Liver (tissue), 9 donors: ENCODE data around the gene TMEM154. TPM values are rescaled to one million over a fixed set of nuclear protein-coding genes. Genes with fewer than 3 reads are reported as not detected.

Experiments used
- DNase-seq: peaks from one replicate; pipeline ENCODE4 v3.0.0-alpha.2; 2017; ENCODE audit warnings: low spot score
- H3K27ac ChIP-seq, 2 donors: one replicate each; pipeline ENCODE4 v1.7.0; 2013; ENCODE audit warnings: inconsistent platforms in 2 of 2, low read length in 2 of 2, control low read depth in 1 of 2, low read depth in 1 of 2, mild to moderate bottlenecking in 1 of 2
- H3K27me3 ChIP-seq, 4 donors: one replicate each; pipeline versions ENCODE4 v1.6.1 to v1.7.0; 2013; ENCODE audit warnings: low read length in 3 of 4, inconsistent platforms in 1 of 4, mild to moderate bottlenecking in 1 of 4, moderate library complexity in 1 of 4; ENCODE audit not compliant: control insufficient read depth in 4 of 4, insufficient read depth in 4 of 4
- H3K36me3 ChIP-seq, 4 donors: one replicate each; pipeline versions ENCODE4 v1.6.1 to v1.7.0; 2013; ENCODE audit warnings: low read length in 3 of 4, mild to moderate bottlenecking in 3 of 4, low read depth in 1 of 4, moderate library complexity in 1 of 4; ENCODE audit not compliant: control insufficient read depth in 4 of 4, insufficient read depth in 3 of 4
- H3K4me1 ChIP-seq, 4 donors: one replicate each; pipeline versions ENCODE4 v1.6.1 to v1.7.0; 2013; ENCODE audit warnings: low read length in 3 of 4, mild to moderate bottlenecking in 3 of 4, moderate library complexity in 1 of 4; ENCODE audit not compliant: control insufficient read depth in 4 of 4, insufficient read depth in 4 of 4
- H3K4me3 ChIP-seq, 3 donors: one replicate each; pipeline versions ENCODE4 v1.6.1 to v1.7.0; 2013; ENCODE audit warnings: low read length in 3 of 3, control low read depth in 1 of 3, low read depth in 1 of 3, mild to moderate bottlenecking in 1 of 3
- H3K9ac ChIP-seq, 2 donors: one replicate each; pipeline ENCODE4 v1.7.0; 2013; ENCODE audit warnings: low read length in 2 of 2, mild to moderate bottlenecking in 2 of 2, moderate library complexity in 2 of 2, control low read depth in 1 of 2, low read depth in 1 of 2
- H3K9me3 ChIP-seq, 4 donors: one replicate each; pipeline versions ENCODE4 v1.6.1 to v1.7.0; 2013; ENCODE audit warnings: low read length in 3 of 4; ENCODE audit not compliant: control insufficient read depth in 4 of 4
- ATF3 ChIP-seq: IDR thresholded peaks from 2 replicates; pipeline ENCODE4 v1.6.1; 2016; ENCODE audit warnings: antibody characterized with exemption
- CTCF ChIP-seq: fragments of 150-350 bp; IDR thresholded peaks from 2 replicates; pipeline ENCODE4 v1.5.1; 2017; ENCODE audit warnings: improper control_type of control experiment, low read depth, low read length; ENCODE audit not compliant: missing input control
- EGR1 ChIP-seq, 2 donors: IDR thresholded peaks; 2 replicates each; pipeline ENCODE4 v1.6.1; 2016 to 2018; ENCODE audit warnings: antibody characterized with exemption in 2 of 2, low read depth in 2 of 2
- FOXA1 ChIP-seq: IDR thresholded peaks from 2 replicates; pipeline ENCODE4 v1.6.1; 2016; ENCODE audit warnings: antibody characterized with exemption
- FOXA2 ChIP-seq: IDR thresholded peaks from 2 replicates; pipeline ENCODE4 v1.6.1; 2016; ENCODE audit warnings: antibody characterized with exemption
- GABPA ChIP-seq, 2 donors: IDR thresholded peaks in 1 of 2; conservative IDR thresholded peaks in 1 of 2; 2 replicates each; pipeline ENCODE4 v1.6.1; 2016; ENCODE audit warnings: antibody characterized with exemption in 2 of 2, mild to moderate bottlenecking in 1 of 2, moderate library complexity in 1 of 2
- HNF4A ChIP-seq, 2 donors: conservative IDR thresholded peaks; 2 replicates each; pipeline ENCODE4 v1.6.1; 2016; ENCODE audit warnings: antibody characterized with exemption in 2 of 2, mild to moderate bottlenecking in 2 of 2
- HNF4G ChIP-seq: IDR thresholded peaks from 2 replicates; pipeline ENCODE4 v1.6.1; 2016; ENCODE audit warnings: antibody characterized with exemption
- JUND ChIP-seq, 2 donors: IDR thresholded peaks; 2 replicates each; pipeline ENCODE4 v1.6.1; 2016; ENCODE audit warnings: antibody characterized with exemption in 2 of 2
- MAX ChIP-seq: IDR thresholded peaks from 2 replicates; pipeline ENCODE4 v1.6.1; 2016; ENCODE audit warnings: antibody characterized with exemption
- NR2F2 ChIP-seq: IDR thresholded peaks from 2 replicates; pipeline ENCODE4 v1.6.1; 2016; ENCODE audit warnings: antibody characterized with exemption
- REST ChIP-seq: IDR thresholded peaks from 2 replicates; pipeline ENCODE4 v1.6.1; 2016; ENCODE audit warnings: antibody characterized with exemption, mild to moderate bottlenecking
- RXRA ChIP-seq, 2 donors: IDR thresholded peaks; 2 replicates each; pipeline ENCODE4 v1.6.1; 2017 to 2018; ENCODE audit warnings: antibody characterized with exemption in 2 of 2, mild to moderate bottlenecking in 1 of 2
- SP1 ChIP-seq: IDR thresholded peaks from 2 replicates; pipeline ENCODE4 v1.6.1; 2018; ENCODE audit warnings: antibody characterized with exemption, mild to moderate bottlenecking
- TAF1 ChIP-seq: conservative IDR thresholded peaks from 2 replicates; pipeline ENCODE4 v1.6.1; 2016; ENCODE audit warnings: antibody characterized with exemption, mild to moderate bottlenecking
- YY1 ChIP-seq: IDR thresholded peaks from 2 replicates; pipeline ENCODE4 v1.6.1; 2016; ENCODE audit warnings: antibody characterized with exemption, mild to moderate bottlenecking
- ZBTB33 ChIP-seq: IDR thresholded peaks from 2 replicates; pipeline ENCODE4 v1.6.1; 2016; ENCODE audit warnings: antibody characterized with exemption
- WGBS: extraction: QIAGEN DNeasy Blood & Tissue Kit; methylation state at CpG from one replicate; pipeline ENCODE4 v1.1.7; 2013; 5-methylcytosine and 5-hydroxymethylcytosine counted together
- polyA plus RNA-seq, 2 donors: library from polyadenylated mRNA; stranded (reverse) in 1 of 2; unstranded in 1 of 2; fragments of 200-250 nt in 1 of 2; fragments of >200 nt in 1 of 2; fragmentation: Nextera tagmentation in 1 of 2; extraction: Ambion mirVana in 1 of 2; gene quantifications; one replicate each; pipeline versions ENCODE4 v1.2.1 to v1.2.3, GENCODE V29; 2013 to 2015
- total RNA-seq, 2 donors: library from RNA; depleted of rRNA; stranded (reverse); fragments of >200 nt; gene quantifications; one replicate each; pipeline ENCODE4 v1.2.3, GENCODE V29; 2014
- donor health status: healthy.
- donor health status: healthy.
- donor health status: healthy.
- donor health status: healthy.
- donor health status: healthy.

Gene TMEM154
- total and polyA plus RNA-seq, 4 donors: 0.32 to 4.4 (median 2.3) TPM

GRCh38 chr4:152680988-152681603, 1.3 kb upstream of the TMEM154 start:
- WGBS: 82% methylated on average over 8 of the region's 8 CpGs
- no peak overlapping the region for H3K9ac ChIP-seq
- H3K9me3 ChIP-seq: no peaks in the 10 kb centered on the region
- TF ChIP-seq TAF1 (no peak), EGR1 (IDR thresholded peaks at IDR 0.05; ENCODE audit: low read depth in 2 of 2) (no peak), ATF3 (no peak), GABPA (IDR thresholded peaks at IDR 0.05 in 1 of 2, conservative IDR thresholded peaks at IDR 0.05 in 1 of 2) (no peak), HNF4G (no peak), RXRA (IDR thresholded peaks at IDR 0.05) (no peak), FOXA2 (no peak), YY1 (no peak), HNF4A (conservative IDR thresholded peaks at IDR 0.05) (no peak), JUND (IDR thresholded peaks at IDR 0.05) (no peak), CTCF (no peak), MAX (no peak), ZBTB33 (no peak), FOXA1 (no peak), NR2F2 (no peak)
- no peak overlapping the region for H3K4me3 ChIP-seq
- no peaks in the 10 kb centered on the region for H3K36me3 ChIP-seq
- H3K27ac ChIP-seq: no peak overlapping the region
- H3K27me3 ChIP-seq: no peaks in the 10 kb centered on the region
- H3K4me1 ChIP-seq: peaks cover 0 to 9% (median 7%) of the 10 kb centered on the region in 4 donors
- no peak for DNase-seq

- Histone ChIP-seq H3K4me3 (no peak overlapping the region), H3K36me3 (no peaks in the 10 kb centered on the region), H3K27ac (no peak overlapping the region), H3K9me3 (no peaks in the 10 kb centered on the region), H3K4me1 (peaks cover 0 to 14% (median 11%) of the 10 kb centered on the region in 4 donors), H3K27me3 (no peaks in the 10 kb centered on the region), H3K9ac (no peak overlapping the region)
- WGBS: 67% methylated on average over 1 of the region's 1 CpG
- DNase-seq: no peak
- no peak for TF ChIP-seq YY1
- TF ChIP-seq JUND (IDR thresholded peaks at IDR 0.05): no peak
- TF ChIP-seq HNF4A (conservative IDR thresholded peaks at IDR 0.05): no peak
- no peak for TF ChIP-seq TAF1
- no peak for TF ChIP-seq ATF3
- TF ChIP-seq HNF4G: no peak
- no peak for TF ChIP-seq FOXA1
- no peak for TF ChIP-seq SP1
- no peak for TF ChIP-seq REST
- TF ChIP-seq NR2F2: no peak
- TF ChIP-seq ZBTB33: no peak
- TF ChIP-seq FOXA2: no peak
- no peak for TF ChIP-seq CTCF
These were observed 956 bp downstream of the TMEM154 start for GRCh38 chr4:152678841-152679240.
